Measurements from ENCODE around the gene PARD3.

The PARD3 gene

GRCh38 chr10:34522546-34522945, 292.6 kb downstream of the PARD3 start:
- H3K27ac Mint-ChIP-seq = no peak overlapping the region
- no peak for DNase-seq
- H3K4me1 Mint-ChIP-seq (ENCODE audit: low read depth in 2 of 2) = no peaks in the 10 kb centered on the region
- no peaks in the 10 kb centered on the region for H3K27me3 Mint-ChIP-seq
- no peak overlapping the region for H3K4me3 Mint-ChIP-seq
- H3K36me3 Mint-ChIP-seq (ENCODE audit: insufficient read depth) = no peaks in the 10 kb centered on the region
- ATAC-seq (replicated peaks) = no peak
- peaks cover 0 to 5% of the 10 kb centered on the region in 2 donors for H3K9me3 Mint-ChIP-seq

- Mint-ChIP-seq H3K36me3 (ENCODE audit: insufficient read depth) (no peaks in the 10 kb centered on the region), H3K9me3 (peaks cover 0 to 2% of the 10 kb centered on the region in 2 donors), H3K4me3 (no peak overlapping the region), H3K27me3 (peaks cover 0 to 8% of the 10 kb centered on the region in 2 donors), H3K27ac (no peak overlapping the region), H3K4me1 (ENCODE audit: low read depth in 2 of 2) (no peaks in the 10 kb centered on the region)
- ATAC-seq (replicated peaks) (no peak), DNase-seq (no peak)
Measured at GRCh38 chr10:34520510-34520909, 294.6 kb downstream of the PARD3 start.

DNA sequence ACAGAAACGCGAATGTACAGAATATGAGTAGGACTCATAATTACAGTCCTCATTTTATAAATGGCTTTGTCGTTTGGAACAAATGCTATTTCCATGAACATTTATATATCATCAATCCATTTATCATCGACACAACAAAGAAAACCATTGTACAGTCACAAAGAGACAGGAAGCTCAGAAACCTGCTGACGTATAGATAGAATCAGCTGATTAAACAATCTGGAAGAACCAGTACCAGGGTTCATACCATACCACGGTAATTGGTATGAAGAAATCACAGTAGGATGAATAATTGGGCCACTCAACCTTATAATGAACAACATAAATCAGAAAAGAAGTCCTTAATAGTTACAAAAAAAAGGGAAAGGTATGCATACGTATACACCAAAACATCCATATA, 295.0 kb downstream of the PARD3 start:
- Mint-ChIP-seq H3K27ac (no peak overlapping the region), H3K9me3 (peaks cover 0 to 2% of the 10 kb centered on the region in 2 donors), H3K36me3 (ENCODE audit: insufficient read depth) (no peaks in the 10 kb centered on the region), H3K4me3 (no peak overlapping the region), H3K27me3 (peaks cover 0 to 8% of the 10 kb centered on the region in 2 donors), H3K4me1 (ENCODE audit: low read depth in 2 of 2) (no peaks in the 10 kb centered on the region)
- DNase-seq (no peak), ATAC-seq (replicated peaks) (no peak)

- Mint-ChIP-seq H3K27ac (no peak overlapping the region), H3K4me3 (no peak overlapping the region), H3K27me3 (peaks cover 0 to 8% of the 10 kb centered on the region in 2 donors), H3K9me3 (peaks cover 0 to 2% of the 10 kb centered on the region in 2 donors), H3K36me3 (ENCODE audit: insufficient read depth) (no peaks in the 10 kb centered on the region), H3K4me1 (ENCODE audit: low read depth in 2 of 2) (no peaks in the 10 kb centered on the region)
- DNase-seq (no peak), ATAC-seq (replicated peaks) (no peak)
Measured at GRCh38 chr10:34514290-34514689, 300.8 kb downstream of the PARD3 start.

DNA sequence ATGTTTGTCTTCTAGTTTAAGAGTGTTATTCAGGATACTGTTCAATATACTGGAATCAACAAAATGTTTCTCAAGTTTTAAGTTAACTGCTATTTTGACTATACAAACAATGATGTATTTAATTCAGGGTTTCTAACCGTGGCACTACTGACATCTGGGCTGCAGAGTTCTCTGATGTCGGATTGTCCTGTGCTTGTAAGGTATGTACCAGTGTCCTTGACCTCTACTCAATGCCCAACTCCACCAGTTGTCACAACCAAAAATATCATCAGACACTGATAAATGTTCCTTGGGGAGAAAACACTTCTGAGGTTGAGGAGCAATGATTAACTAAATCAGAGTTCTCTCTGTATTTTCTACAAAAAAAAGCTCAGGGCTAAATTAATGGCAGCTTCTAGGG, 301.5 kb downstream of the PARD3 start:
- ATAC-seq (replicated peaks) = no peak
- H3K4me3 Mint-ChIP-seq = no peak overlapping the region

GRCh38 chr10:34507217-34507616, 307.9 kb downstream of the PARD3 start:
- peaks cover 0 to 2% of the 10 kb centered on the region in 2 donors for H3K9me3 Mint-ChIP-seq
- no peak overlapping the region for H3K4me3 Mint-ChIP-seq
- DNase-seq (no peak), ATAC-seq (replicated peaks) (no peak)
- no peaks in the 10 kb centered on the region for H3K4me1 Mint-ChIP-seq (ENCODE audit: low read depth in 2 of 2)
- H3K36me3 Mint-ChIP-seq (ENCODE audit: insufficient read depth) = no peaks in the 10 kb centered on the region
- H3K27ac Mint-ChIP-seq = no peak overlapping the region
- H3K27me3 Mint-ChIP-seq = no peaks in the 10 kb centered on the region

More for the DNA sequence above, 301.5 kb downstream of the PARD3 start:
- DNase-seq = no peak
- Mint-ChIP-seq H3K36me3 (ENCODE audit: insufficient read depth) (no peaks in the 10 kb centered on the region), H3K9me3 (peaks cover 0 to 2% of the 10 kb centered on the region in 2 donors), H3K27me3 (peaks cover 0 to 8% of the 10 kb centered on the region in 2 donors), H3K27ac (no peak overlapping the region), H3K4me1 (ENCODE audit: low read depth in 2 of 2) (no peaks in the 10 kb centered on the region)

DNA sequence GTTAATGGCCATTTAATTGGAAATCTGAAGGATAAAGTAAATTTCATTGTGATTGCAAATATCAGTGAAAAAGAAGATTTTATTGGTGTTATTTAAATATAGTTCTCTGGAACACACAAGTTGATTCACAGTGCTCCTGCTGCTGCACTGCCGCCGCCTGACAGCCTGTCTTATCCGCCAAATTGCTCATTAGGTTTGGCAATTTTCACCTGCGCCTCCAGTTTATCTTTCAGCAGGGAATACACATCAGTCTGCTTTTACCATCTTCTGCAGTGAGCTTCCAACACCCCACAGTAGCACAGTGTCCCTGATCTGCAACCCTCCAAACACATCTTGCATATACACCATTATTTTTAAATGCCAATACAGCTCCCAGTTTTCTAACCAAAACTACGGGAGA, 308.3 kb downstream of the PARD3 start:
- H3K4me1 Mint-ChIP-seq (ENCODE audit: low read depth in 2 of 2) = no peaks in the 10 kb centered on the region
- no peak overlapping the region for H3K4me3 Mint-ChIP-seq
- DNase-seq (no peak), ATAC-seq (replicated peaks) (no peak)
- H3K27me3 Mint-ChIP-seq = no peaks in the 10 kb centered on the region
- peaks cover 0 to 5% of the 10 kb centered on the region in 2 donors for H3K9me3 Mint-ChIP-seq
- H3K27ac Mint-ChIP-seq = no peak overlapping the region
- no peaks in the 10 kb centered on the region for H3K36me3 Mint-ChIP-seq (ENCODE audit: insufficient read depth)

GRCh38 chr10:34505338-34505737, 309.8 kb downstream of the PARD3 start:
- Mint-ChIP-seq H3K36me3 (ENCODE audit: insufficient read depth) (no peaks in the 10 kb centered on the region), H3K4me1 (ENCODE audit: low read depth in 2 of 2) (no peaks in the 10 kb centered on the region), H3K27me3 (no peaks in the 10 kb centered on the region), H3K4me3 (no peak overlapping the region), H3K27ac (no peak overlapping the region), H3K9me3 (peaks cover 0 to 5% of the 10 kb centered on the region in 2 donors)
- DNase-seq (no peak), ATAC-seq (replicated peaks) (no peak)

DNA sequence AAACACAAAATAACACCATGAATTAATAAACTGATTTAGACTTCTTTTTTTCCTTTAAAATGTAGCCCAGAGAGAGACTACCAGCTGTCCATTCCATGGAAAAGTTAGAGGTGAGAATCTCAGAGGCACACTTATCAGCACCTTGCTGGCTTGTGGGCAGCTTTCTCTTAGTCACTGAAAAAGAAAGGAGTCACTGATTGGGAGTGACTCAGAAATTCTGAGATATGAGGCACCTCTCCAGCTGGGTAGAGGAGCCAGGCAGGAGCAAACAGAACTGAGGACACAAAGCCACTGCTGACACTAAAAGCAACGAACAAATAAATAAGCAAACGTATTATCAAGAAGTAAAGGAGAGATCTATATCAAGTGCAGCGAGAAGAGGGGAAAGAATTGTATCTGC, 310.6 kb downstream of the PARD3 start:
- ATAC-seq (replicated peaks) (no peak), DNase-seq (no peak)
- peaks cover 0 to 3% of the 10 kb centered on the region in 2 donors for H3K9me3 Mint-ChIP-seq
- H3K36me3 Mint-ChIP-seq (ENCODE audit: insufficient read depth) = no peaks in the 10 kb centered on the region
- no peaks in the 10 kb centered on the region for H3K4me1 Mint-ChIP-seq (ENCODE audit: low read depth in 2 of 2)
- H3K4me3 Mint-ChIP-seq = no peak overlapping the region
- no peaks in the 10 kb centered on the region for H3K27me3 Mint-ChIP-seq
- H3K27ac Mint-ChIP-seq = no peak overlapping the region

DNA sequence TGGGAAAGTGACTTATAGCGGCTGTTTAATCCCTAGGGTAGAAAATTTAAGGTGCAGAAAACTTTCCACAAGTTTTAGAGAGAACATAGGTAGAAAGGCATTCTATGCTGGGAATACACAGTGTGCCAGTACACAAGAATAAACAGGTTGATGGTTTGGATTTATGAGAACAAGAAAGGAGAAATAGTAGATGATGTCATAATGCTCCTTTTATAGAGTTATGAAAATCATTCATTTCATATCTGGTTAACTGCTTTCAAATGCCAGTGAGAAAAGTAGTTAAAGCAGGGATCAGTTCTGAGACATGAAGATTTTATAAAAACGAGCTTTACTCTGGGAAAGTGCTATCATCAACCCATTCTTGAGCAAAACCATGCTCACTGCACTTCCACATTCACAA, 311.4 kb downstream of the PARD3 start:
- H3K36me3 Mint-ChIP-seq (ENCODE audit: insufficient read depth) = no peaks in the 10 kb centered on the region
- H3K4me3 Mint-ChIP-seq = no peak overlapping the region
- H3K27ac Mint-ChIP-seq = no peak overlapping the region
- no peak for DNase-seq
- no peak for ATAC-seq (replicated peaks)
- H3K4me1 Mint-ChIP-seq (ENCODE audit: low read depth in 2 of 2) = no peaks in the 10 kb centered on the region
- H3K9me3 Mint-ChIP-seq = peaks cover 0 to 3% of the 10 kb centered on the region in 2 donors
- no peaks in the 10 kb centered on the region for H3K27me3 Mint-ChIP-seq

- no peaks in the 10 kb centered on the region for H3K36me3 Mint-ChIP-seq (ENCODE audit: insufficient read depth)
- no peaks in the 10 kb centered on the region for H3K27me3 Mint-ChIP-seq
Measured at GRCh38 chr10:34499612-34500279, 315.4 kb downstream of the PARD3 start.

GRCh38 chr10:34498821-34499220, 316.3 kb downstream of the PARD3 start:
- H3K27me3 Mint-ChIP-seq = peaks cover 0 to 4% of the 10 kb centered on the region in 2 donors
- no peaks in the 10 kb centered on the region for H3K36me3 Mint-ChIP-seq (ENCODE audit: insufficient read depth)
- H3K9me3 Mint-ChIP-seq = peaks cover 0 to 8% of the 10 kb centered on the region in 2 donors
- ATAC-seq (replicated peaks) (no peak), DNase-seq (no peak)
- H3K4me1 Mint-ChIP-seq (ENCODE audit: low read depth in 2 of 2) = no peaks in the 10 kb centered on the region
- H3K27ac Mint-ChIP-seq = no peak overlapping the region
- H3K4me3 Mint-ChIP-seq = no peak overlapping the region

More at GRCh38 chr10:34499612-34500279, 315.4 kb downstream of the PARD3 start:
- H3K27ac Mint-ChIP-seq = no peak overlapping the region
- ATAC-seq (replicated peaks) (no peak), DNase-seq (no peak)
- H3K4me3 Mint-ChIP-seq = no peak overlapping the region
- no peaks in the 10 kb centered on the region for H3K4me1 Mint-ChIP-seq (ENCODE audit: low read depth in 2 of 2)
- peaks cover 0 to 3% of the 10 kb centered on the region in 2 donors for H3K9me3 Mint-ChIP-seq

GRCh38 chr10:34495938-34496337, 319.2 kb downstream of the PARD3 start:
- Mint-ChIP-seq H3K36me3 (ENCODE audit: insufficient read depth) (no peaks in the 10 kb centered on the region), H3K9me3 (peaks cover 0 to 5% of the 10 kb centered on the region in 2 donors), H3K27ac (no peak overlapping the region), H3K4me3 (no peak overlapping the region), H3K27me3 (peaks cover 0 to 5% of the 10 kb centered on the region in 2 donors), H3K4me1 (ENCODE audit: low read depth in 2 of 2) (no peaks in the 10 kb centered on the region)
- ATAC-seq (replicated peaks) (no peak), DNase-seq (no peak)

GRCh38 chr10:34494012-34494411, 321.1 kb downstream of the PARD3 start:
- no peak for DNase-seq
- Mint-ChIP-seq H3K36me3 (ENCODE audit: insufficient read depth) (no peaks in the 10 kb centered on the region), H3K4me3 (no peak overlapping the region), H3K4me1 (ENCODE audit: low read depth in 2 of 2) (no peaks in the 10 kb centered on the region), H3K27ac (no peak overlapping the region), H3K27me3 (peaks cover 0 to 5% of the 10 kb centered on the region in 2 donors), H3K9me3 (peaks cover 0 to 5% of the 10 kb centered on the region in 2 donors)
- no peak for ATAC-seq (replicated peaks)

All from effector memory CD8-positive, alpha-beta T cell (primary cell).